OCI-LY7 (cell line): ENCODE measurements around the gene SERINC5. TPM values are rescaled to one million over a fixed set of nuclear protein-coding genes. Genes with fewer than 3 reads are reported as not detected.

ENCODE experiments used
- BruUV-seq: library from RNA; stranded (reverse); fragments of 400-500 nt; replicated peaks from 2 replicates; lab custom pipeline; 2021; lab: Mats Ljungman, UMichigan
- CTCF ChIA-PET: fragments of 300-600 bp; sonication (Branson Sonifier 250); formaldehyde crosslinking; loops from one replicate; lab custom pipeline; 2022; ENCODE audit warnings: antibody characterized with exemption; ENCODE audit not compliant: unreplicated experiment; lab: Charles Lee
- POLR2A ChIA-PET: fragments of 300-600 bp; sonication (Branson Sonifier 250); formaldehyde crosslinking; loops from one replicate; lab custom pipeline; 2022; ENCODE audit warnings: antibody characterized with exemption; lab: Charles Lee
- DNase-seq: peaks from one replicate; pipeline ENCODE4 v3.0.0-alpha.2; 2015; ENCODE audit warnings: low spot score
- H2AFZ ChIP-seq: fragments of 200-600 bp; sonication (generic), shearing (Covaris generic); 2 replicates; pipeline ENCODE4 v1.6.1; 2014; ENCODE audit warnings: mild to moderate bottlenecking, antibody characterized with exemption, low read length, moderate library complexity
- H3K27ac ChIP-seq: fragments of 200-600 bp; sonication (generic); 2 replicates; pipeline ENCODE4 v1.5.1; 2014; ENCODE audit warnings: mixed run types, low read depth, mild to moderate bottlenecking, moderate library complexity, low read length, inconsistent platforms; ENCODE audit not compliant: poor library complexity, severe bottlenecking
- H3K36me3 ChIP-seq: fragments of 200-600 bp; sonication (generic); 2 replicates; pipeline ENCODE4 v1.6.1; 2014; ENCODE audit warnings: mild to moderate bottlenecking, antibody characterized with exemption, low read length, moderate library complexity, mixed read lengths; ENCODE audit not compliant: insufficient read depth
- H3K4me1 ChIP-seq: fragments of 200-600 bp; sonication (generic); 2 replicates; pipeline ENCODE4 v1.5.1; 2014; ENCODE audit warnings: mild to moderate bottlenecking, low read length; ENCODE audit not compliant: insufficient read depth, poor library complexity, severe bottlenecking
- H3K4me2 ChIP-seq: fragments of 200-600 bp; sonication (generic); 2 replicates; pipeline ENCODE4 v1.6.1; 2014; ENCODE audit warnings: mild to moderate bottlenecking, low read length
- H3K4me3 ChIP-seq: fragments of 200-600 bp; sonication (generic); 2 replicates; pipeline ENCODE4 v1.5.1; 2014; ENCODE audit warnings: mild to moderate bottlenecking, low read depth, low read length; ENCODE audit not compliant: poor library complexity, severe bottlenecking
- H3K79me2 ChIP-seq: fragments of 200-600 bp; sonication (generic); 2 replicates; pipeline ENCODE4 v1.6.1; 2016; ENCODE audit warnings: low read depth, mild to moderate bottlenecking, low read length, moderate library complexity, mixed read lengths; ENCODE audit not compliant: insufficient read depth
- H3K9me2 ChIP-seq: fragments of 200-600 bp; sonication (generic); 2 replicates; pipeline ENCODE4 v1.6.1; 2016; ENCODE audit warnings: mild to moderate bottlenecking, low read length, mixed read lengths; ENCODE audit not compliant: insufficient read depth
- H3K9me3 ChIP-seq: fragments of 200-600 bp; sonication (generic); 2 replicates; pipeline ENCODE4 v1.6.1; 2014; ENCODE audit warnings: mild to moderate bottlenecking, mixed run types, low read length, mixed read lengths
- H4K20me1 ChIP-seq: fragments of 200-600 bp; sonication (generic); 2 replicates; pipeline ENCODE4 v1.6.1; 2014; ENCODE audit warnings: mild to moderate bottlenecking, antibody characterized with exemption, low read length, moderate library complexity, mixed read lengths; ENCODE audit not compliant: insufficient read depth
- EZH2phosphoT487 ChIP-seq: fragments of 200-600 bp; sonication (generic); IDR thresholded peaks from 2 replicates; pipeline ENCODE4 v1.6.1; 2018; ENCODE audit warnings: low read depth, borderline replicate concordance, mild to moderate bottlenecking, mixed run types, antibody characterized with exemption, low read length, moderate library complexity, mixed read lengths
- intact Hi-C: fragments of 100-400 bp; cut with micrococcal nuclease; formaldehyde crosslinking; loops from one replicate; pipeline ENCODE4 v1.10.0; 2022; ENCODE audit not compliant: unreplicated experiment
- total RNA-seq, 2 experiments: library from RNA; depleted of rRNA in 1 of 2; stranded (reverse); fragments of >200 nt in 1 of 2; shearing (Covaris generic) in 1 of 2; gene quantifications; 2 replicates each; pipeline ENCODE4 v1.2.3, GENCODE V29; 2014 to 2022
- TF ChIP-seq, protein P1 (sequence below): fragments of 200-600 bp; sonication (generic); conservative IDR thresholded peaks from 2 replicates; pipeline ENCODE4 v1.5.1; 2014; ENCODE audit warnings: mild to moderate bottlenecking, antibody characterized with exemption, low read length, moderate library complexity, mixed read lengths

SERINC5 gene
- total RNA-seq, 2 experiments from 2014 or later: 31.2 to 87.9 TPM

DNA sequence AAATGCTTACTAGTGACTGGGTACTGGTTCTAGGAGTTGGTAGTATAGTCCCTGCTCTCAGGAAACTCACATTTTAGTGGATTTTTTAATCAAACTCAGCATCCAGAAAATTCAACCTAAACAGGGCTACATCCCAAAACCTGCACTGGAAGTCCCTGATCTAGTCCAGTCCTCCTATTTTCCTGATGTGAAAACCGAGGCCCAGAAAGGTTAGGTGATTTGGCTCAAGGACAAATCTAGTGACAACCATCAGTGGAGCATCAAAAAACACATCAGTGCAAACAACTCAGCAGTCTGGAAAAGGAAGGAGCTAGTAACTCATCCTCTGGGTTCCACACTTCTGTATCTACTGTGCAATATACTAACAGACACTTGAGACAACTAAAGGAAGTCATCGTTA, 38.2 kb downstream of the SERINC5 start:
- H3K79me2 ChIP-seq: peaks cover 75% of the 10 kb centered on the region; the same call in 1 of the 2 replicates
- H3K4me3 ChIP-seq: no peak overlapping the region
- peaks cover 30% of the 10 kb centered on the region for H3K36me3 ChIP-seq
- no peaks in the 10 kb centered on the region for H3K9me2 ChIP-seq
- BruUV-seq: no TSS peak
- H3K4me2 ChIP-seq: peak overlapping the region; percentile 29
- ChIA-PET POLR2A (interaction anchor here (0.5 to 2.4 kb wide), 12 partner anchors 10 to 37 kb away, joined by 3 to 8 read pairs (median 3); no protein-coding TSS in a partner anchor), CTCF (interaction anchor here (0.9 to 1.0 kb wide), 2 partner anchors 12 to 26 kb away, joined by 3 read pairs; no protein-coding TSS in a partner anchor)
- H2AFZ ChIP-seq: no peak overlapping the region
- intact Hi-C loops: no loop called here
- peak overlapping the region; percentile 6 for H3K27ac ChIP-seq
- H3K9me3 ChIP-seq: no peaks in the 10 kb centered on the region
- DNase-seq: no peak
- no peak for TF ChIP-seq EZH2phosphoT487
- TF ChIP-seq, protein P1, sequence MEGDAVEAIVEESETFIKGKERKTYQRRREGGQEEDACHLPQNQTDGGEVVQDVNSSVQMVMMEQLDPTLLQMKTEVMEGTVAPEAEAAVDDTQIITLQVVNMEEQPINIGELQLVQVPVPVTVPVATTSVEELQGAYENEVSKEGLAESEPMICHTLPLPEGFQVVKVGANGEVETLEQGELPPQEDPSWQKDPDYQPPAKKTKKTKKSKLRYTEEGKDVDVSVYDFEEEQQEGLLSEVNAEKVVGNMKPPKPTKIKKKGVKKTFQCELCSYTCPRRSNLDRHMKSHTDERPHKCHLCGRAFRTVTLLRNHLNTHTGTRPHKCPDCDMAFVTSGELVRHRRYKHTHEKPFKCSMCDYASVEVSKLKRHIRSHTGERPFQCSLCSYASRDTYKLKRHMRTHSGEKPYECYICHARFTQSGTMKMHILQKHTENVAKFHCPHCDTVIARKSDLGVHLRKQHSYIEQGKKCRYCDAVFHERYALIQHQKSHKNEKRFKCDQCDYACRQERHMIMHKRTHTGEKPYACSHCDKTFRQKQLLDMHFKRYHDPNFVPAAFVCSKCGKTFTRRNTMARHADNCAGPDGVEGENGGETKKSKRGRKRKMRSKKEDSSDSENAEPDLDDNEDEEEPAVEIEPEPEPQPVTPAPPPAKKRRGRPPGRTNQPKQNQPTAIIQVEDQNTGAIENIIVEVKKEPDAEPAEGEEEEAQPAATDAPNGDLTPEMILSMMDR: no peak
- H4K20me1 ChIP-seq: no peaks in the 10 kb centered on the region
- H3K4me1 ChIP-seq: peaks cover 40% of the 10 kb centered on the region

DNA sequence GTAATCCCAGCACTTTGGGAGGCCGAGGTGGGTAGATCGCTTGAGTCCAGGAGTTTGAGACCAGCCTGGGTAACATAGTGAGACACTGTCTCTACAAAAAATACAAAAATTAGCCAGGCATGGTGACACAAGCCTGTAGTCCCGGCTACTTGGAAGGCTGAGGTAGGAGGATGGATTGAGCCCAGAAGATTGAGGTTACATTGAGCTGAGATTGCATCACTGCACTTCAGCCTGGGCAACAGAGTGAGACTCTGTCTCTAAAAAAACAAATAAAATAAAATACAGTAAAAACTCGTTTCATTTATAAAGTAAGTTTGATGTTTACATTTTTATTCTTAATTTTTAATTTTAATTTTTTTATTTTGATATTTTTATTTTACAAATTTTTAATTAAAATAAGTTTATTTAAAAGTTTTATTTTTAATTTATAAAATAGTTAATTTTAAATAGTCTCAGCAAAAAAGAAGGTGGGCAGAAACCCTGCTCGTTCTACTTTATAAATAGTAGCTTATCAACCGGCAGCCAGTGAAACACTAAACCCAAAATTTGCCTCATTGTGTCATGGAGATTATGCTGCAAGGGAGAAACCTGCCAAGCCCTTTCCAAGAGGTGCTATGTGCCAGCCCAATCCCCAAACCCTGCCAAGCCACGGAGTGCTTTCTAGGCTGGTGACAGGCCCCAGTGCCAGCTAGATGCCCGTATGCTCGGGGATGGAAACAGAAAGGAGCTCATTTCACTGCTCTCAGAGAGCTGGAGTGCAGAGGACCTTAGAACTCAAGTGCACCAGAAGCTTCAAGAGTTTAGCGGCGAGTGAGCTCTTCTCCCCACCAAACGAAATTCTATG, 38.9 kb downstream of the SERINC5 start:
- H3K9me3 ChIP-seq: no peaks in the 10 kb centered on the region
- H3K27ac ChIP-seq: no peak overlapping the region
- POLR2A ChIA-PET: interaction anchor here (0.5 to 2.4 kb wide), 11 partner anchors 10 to 38 kb away, joined by 3 to 8 read pairs (median 3); no protein-coding TSS in a partner anchor
- intact Hi-C loops: no loop called here
- no peak overlapping the region for H3K4me3 ChIP-seq
- no peak overlapping the region for H2AFZ ChIP-seq
- peaks cover 47% of the 10 kb centered on the region for H3K4me1 ChIP-seq
- peak overlapping the region; percentile 29 for H3K4me2 ChIP-seq
- DNase-seq: no peak
- peaks cover 34% of the 10 kb centered on the region for H3K36me3 ChIP-seq
- H3K79me2 ChIP-seq: peaks cover 78% of the 10 kb centered on the region; the same call in 1 of the 2 replicates
- no peaks in the 10 kb centered on the region for H3K9me2 ChIP-seq
- CTCF ChIA-PET: interaction anchor here (0.8 to 1.0 kb wide), 2 partner anchors 12 to 39 kb away, joined by 3 to 10 read pairs; partner anchors contain the start of gene SERINC5
- no peaks in the 10 kb centered on the region for H4K20me1 ChIP-seq
- TF ChIP-seq, protein P1: no peak
- TF ChIP-seq EZH2phosphoT487: no peak
- BruUV-seq: no TSS peak
